Psoas muscle (tissue), 8 donors: ENCODE results near the gene SERAC1. TPM values are rescaled to one million over a fixed set of nuclear protein-coding genes. Genes with fewer than 3 reads are reported as not detected.

Experiments
- ATAC-seq, 4 donors: fragments of 200-7000 bp; cut with Tn5 transposase; one replicate each; pipeline ENCODE4 v1.9.1; 2020; ENCODE audit warnings: moderate library complexity in 3 of 4, mild to moderate bottlenecking in 2 of 4
- DNase-seq, 2 donors: peaks; one replicate each; pipeline ENCODE4 v3.0.0-alpha.2; 2020
- H3K27ac ChIP-seq: fragments of 200-600 bp; one replicate; pipeline ENCODE4 v1.8.0; 2022
- H3K27me3 ChIP-seq, 3 donors: fragments of 200-600 bp in 1 of 3; one replicate each; pipeline versions ENCODE4 v1.6.1 to v1.8.0; 2013 to 2022; ENCODE audit warnings: low read length in 2 of 3, mild to moderate bottlenecking in 2 of 3, moderate library complexity in 1 of 3; ENCODE audit not compliant: insufficient read depth in 3 of 3
- H3K36me3 ChIP-seq, 2 donors: fragments of 200-600 bp in 1 of 2; one replicate each; pipeline versions ENCODE4 v1.6.1 to v1.8.0; 2013 to 2022; ENCODE audit warnings: low read depth in 1 of 2, mild to moderate bottlenecking in 1 of 2, moderate library complexity in 1 of 2; ENCODE audit not compliant: insufficient read depth in 1 of 2
- H3K4me1 ChIP-seq: fragments of 200-600 bp; one replicate; pipeline ENCODE4 v1.8.0; 2022
- H3K4me3 ChIP-seq: fragments of 200-600 bp; one replicate; pipeline ENCODE4 v1.8.0; 2022; ENCODE audit warnings: mild to moderate bottlenecking
- H3K9me3 ChIP-seq: fragments of 200-600 bp; one replicate; pipeline ENCODE4 v1.8.0; 2022
- WGBS, 3 donors: extraction: QIAGEN DNeasy Blood & Tissue Kit; methylation state at CpG; one replicate each; pipeline versions ENCODE4 v1.1.6 to v1.1.7; 2013; 5-methylcytosine and 5-hydroxymethylcytosine counted together
- intact Hi-C, 2 donors: fragments of 100-400 bp; cut with DNase I; formaldehyde crosslinking; loops; one replicate each; pipeline versions ENCODE4 v1.11.0 to v1.14.2; 2022
- polyA plus RNA-seq, 3 donors: library from polyadenylated mRNA; stranded (reverse); fragments of 200-250 nt; gene quantifications; one replicate each; pipeline ENCODE4 v1.2.3, GENCODE V29; 2013
- total RNA-seq, 4 donors: library from RNA; stranded (reverse); fragmentation: NEBNext Ultra II Directional in 2 of 4; extraction: Animal tissue kit (Norgen Biotek cat#: 25700) in 2 of 4; gene quantifications; one replicate each; pipeline versions ENCODE4 v1.2.1 to v1.2.4, GENCODE V29; 2021 to 2023
- TF ChIP-seq, protein P1 (sequence below): fragments of 200-600 bp; IDR thresholded peaks from one replicate; pipeline ENCODE4 v1.8.0; 2022; ENCODE audit warnings: antibody characterized with exemption
- donor health status: healthy with polysubstance abuse.
- donor health status: DM: no; HTN: no; CAD: no; lungs with moderate emphysema.
- donor health status: Bipolar disorder and iron deficiency.
- donor health status: healthy.
- donor health status: DM: yes; HTN: yes; CAD: no.
- donor health status: DM: no; HTN: no; CAD: no.
- donor health status: DM: no; HTN: no; CAD: no.
- donor health status: DM: yes; HTN: yes; CAD: no.

Gene SERAC1
- total and polyA plus RNA-seq, 7 donors = 3.9 to 11.0 (median 6.5) TPM

DNA sequence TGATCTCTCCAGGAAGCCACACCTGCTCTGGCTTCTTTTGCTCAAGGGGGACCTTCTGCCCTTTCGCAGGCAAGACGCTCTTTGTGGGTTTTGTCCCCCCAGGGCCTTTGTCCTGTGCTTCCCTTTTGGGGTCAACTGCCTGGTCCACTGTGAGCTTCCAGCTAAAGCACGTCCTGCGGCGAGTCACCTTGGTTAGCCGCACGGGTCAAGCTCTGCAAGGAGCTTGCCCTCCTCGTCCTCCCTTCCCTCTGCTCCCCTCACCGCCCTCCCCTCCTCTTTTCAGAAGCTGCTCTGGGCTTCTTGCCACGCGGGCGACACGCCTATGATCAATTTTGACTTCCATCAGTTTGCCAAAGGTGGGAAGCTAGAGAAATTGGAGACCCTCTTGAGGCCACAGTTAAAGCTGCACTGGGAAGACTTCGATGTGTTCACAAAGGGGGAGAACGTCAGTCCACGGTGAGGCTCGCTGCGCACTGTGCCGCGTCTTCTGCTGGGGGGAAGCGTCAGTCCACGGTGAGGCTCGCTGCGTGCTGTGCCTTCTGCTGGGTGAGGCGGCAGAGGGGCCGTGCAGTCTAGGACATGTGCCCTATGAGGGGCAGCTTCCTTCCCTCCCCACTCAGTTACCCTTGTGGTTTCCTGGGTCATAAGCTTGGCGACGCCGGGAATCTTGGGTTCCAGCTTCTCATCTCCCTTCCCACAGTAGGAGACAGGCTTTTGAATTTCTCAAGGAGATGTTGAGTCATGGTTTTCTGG is 106.2 kb downstream of the SERAC1 start:
- Histone ChIP-seq H3K4me1 (peaks cover 32% of the 10 kb centered on the region), H3K36me3 (peaks cover 0 to 27% of the 10 kb centered on the region in 2 donors), H3K4me3 (no peak overlapping the region), H3K27me3 (no peaks in the 10 kb centered on the region), H3K27ac (peak overlapping the region; percentile 82), H3K9me3 (no peaks in the 10 kb centered on the region)
- ATAC-seq = no peak
- no peak for DNase-seq
- TF ChIP-seq, protein P1, sequence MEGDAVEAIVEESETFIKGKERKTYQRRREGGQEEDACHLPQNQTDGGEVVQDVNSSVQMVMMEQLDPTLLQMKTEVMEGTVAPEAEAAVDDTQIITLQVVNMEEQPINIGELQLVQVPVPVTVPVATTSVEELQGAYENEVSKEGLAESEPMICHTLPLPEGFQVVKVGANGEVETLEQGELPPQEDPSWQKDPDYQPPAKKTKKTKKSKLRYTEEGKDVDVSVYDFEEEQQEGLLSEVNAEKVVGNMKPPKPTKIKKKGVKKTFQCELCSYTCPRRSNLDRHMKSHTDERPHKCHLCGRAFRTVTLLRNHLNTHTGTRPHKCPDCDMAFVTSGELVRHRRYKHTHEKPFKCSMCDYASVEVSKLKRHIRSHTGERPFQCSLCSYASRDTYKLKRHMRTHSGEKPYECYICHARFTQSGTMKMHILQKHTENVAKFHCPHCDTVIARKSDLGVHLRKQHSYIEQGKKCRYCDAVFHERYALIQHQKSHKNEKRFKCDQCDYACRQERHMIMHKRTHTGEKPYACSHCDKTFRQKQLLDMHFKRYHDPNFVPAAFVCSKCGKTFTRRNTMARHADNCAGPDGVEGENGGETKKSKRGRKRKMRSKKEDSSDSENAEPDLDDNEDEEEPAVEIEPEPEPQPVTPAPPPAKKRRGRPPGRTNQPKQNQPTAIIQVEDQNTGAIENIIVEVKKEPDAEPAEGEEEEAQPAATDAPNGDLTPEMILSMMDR = no peak
- intact Hi-C loops = no loop called here
- WGBS, 3 donors = 88 to 91% (median 89%) methylated on average over 29 of the region's 29 CpGs

DNA sequence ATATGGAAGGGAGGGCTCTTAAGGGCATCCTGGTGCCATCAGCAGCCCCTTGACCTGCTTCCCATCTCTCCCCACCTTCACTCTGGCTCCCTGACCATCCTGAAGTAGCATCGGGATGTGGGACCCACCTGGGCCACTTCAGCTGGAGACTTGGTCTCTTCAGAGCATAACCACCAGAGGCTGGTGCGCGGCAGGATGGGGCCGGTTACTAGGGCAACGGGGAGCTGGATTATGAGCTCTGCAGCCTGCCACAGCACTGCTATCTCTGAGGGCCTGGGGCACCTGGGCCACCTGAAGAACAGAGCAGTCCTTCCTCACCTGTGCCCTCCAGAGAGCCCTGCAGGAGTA is 106.7 kb downstream of the SERAC1 start:
- no peak overlapping the region for H3K4me3 ChIP-seq
- no peak for DNase-seq
- ATAC-seq = peak in 1 of 4 donors; percentile 1
- TF ChIP-seq, protein P1 = no peak
- H3K27me3 ChIP-seq = no peaks in the 10 kb centered on the region
- intact Hi-C loops = no loop called here
- WGBS, 3 donors = 60 to 86% (median 67%) methylated on average over 5 of the region's 5 CpGs
- peaks cover 0 to 22% of the 10 kb centered on the region in 2 donors for H3K36me3 ChIP-seq
- H3K9me3 ChIP-seq = no peaks in the 10 kb centered on the region
- H3K27ac ChIP-seq = peak overlapping the region; percentile 82
- peaks cover 32% of the 10 kb centered on the region for H3K4me1 ChIP-seq

DNA sequence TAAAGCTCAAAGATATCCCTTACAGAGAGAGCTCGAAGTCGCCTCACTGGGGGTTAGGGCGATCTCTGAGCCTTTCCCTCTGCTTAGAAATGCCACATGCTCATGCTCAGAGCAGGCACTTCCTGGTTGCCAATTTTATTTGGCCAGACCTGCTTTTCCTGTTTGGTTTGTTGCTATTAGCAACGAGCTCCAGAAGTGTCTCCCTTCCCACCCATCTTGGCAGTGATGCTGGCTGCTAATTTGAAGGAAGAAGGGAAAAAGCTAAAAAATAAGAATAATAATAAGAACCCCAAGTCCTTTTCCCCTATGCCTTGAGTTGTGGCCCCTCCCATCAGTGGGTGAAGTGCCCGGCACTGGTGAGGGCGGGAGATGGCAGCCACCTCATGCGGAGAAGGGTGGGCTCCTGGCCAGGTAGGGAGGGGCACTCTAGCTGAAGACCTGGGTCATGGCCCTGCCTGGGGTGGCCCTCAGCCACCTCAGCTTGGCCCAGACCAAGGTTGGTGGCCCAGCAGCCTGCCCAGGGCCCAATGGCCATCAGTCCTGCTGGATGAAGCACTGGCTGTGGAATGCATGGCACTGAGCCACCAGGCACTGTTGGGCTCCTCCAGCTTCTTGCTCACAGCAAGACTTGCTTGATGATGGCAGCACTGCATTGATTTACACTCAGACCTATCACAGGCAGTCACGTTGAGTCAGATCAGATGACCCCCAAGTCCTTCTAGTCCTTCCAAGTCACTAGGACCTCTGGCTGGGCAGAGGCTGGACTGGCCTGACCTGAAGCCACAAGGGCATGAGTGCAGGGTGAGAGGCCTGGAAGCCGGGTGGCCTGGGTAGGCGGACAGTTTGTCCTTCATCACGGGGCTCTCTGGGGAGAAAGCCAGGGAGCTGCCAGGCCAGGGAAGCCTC is 107.4 kb downstream of the SERAC1 start:
- no peaks in the 10 kb centered on the region for H3K9me3 ChIP-seq
- H3K27me3 ChIP-seq = no peaks in the 10 kb centered on the region
- intact Hi-C loops = no loop called here
- TF ChIP-seq, protein P1 = no peak
- DNase-seq (peak; percentile 92 to 98), ATAC-seq (peak; percentile 92 to 95 (median 93))
- WGBS, 3 donors = 10 to 26% (median 15%) methylated on average over 11 of the region's 11 CpGs
- H3K4me3 ChIP-seq = no peak overlapping the region
- peaks cover 0 to 18% of the 10 kb centered on the region in 2 donors for H3K36me3 ChIP-seq
- peaks cover 31% of the 10 kb centered on the region for H3K4me1 ChIP-seq
- H3K27ac ChIP-seq = peak overlapping the region; percentile 82

Other genes with a start within 250 kb of the SERAC1 start
- gene SYNJ2, start 186.4 kb downstream of the SERAC1 start, total RNA-seq = 10 to 100 TPM in 2 of 4 donors, 1 to 10 TPM in 2; 2.6 to 30.2 (median 12.4) TPM
- 1 to 10 TPM; 3.2 to 8.1 (median 6.1) TPM for gene SYNJ2, start 186.4 kb downstream of the SERAC1 start, polyA plus RNA-seq
- gene GTF2H5, start 88 bp upstream of the SERAC1 start, total RNA-seq = 10 to 100 TPM; 22.4 to 36.4 (median 29.0) TPM
- 1 to 10 TPM; 7.1 to 7.7 (median 7.6) TPM for gene GTF2H5, start 88 bp upstream of the SERAC1 start, polyA plus RNA-seq
- gene TULP4, start 144.2 kb upstream of the SERAC1 start, total RNA-seq = 100 to 1,000 TPM in 1 of 4 donors, 10 to 100 TPM in 3; 63.2 to 103 (median 78.3) TPM
- 10 to 100 TPM in 1 of 3 donors, 1 to 10 TPM in 2; 2.2 to 23.2 (median 3.7) TPM for gene TULP4, start 144.2 kb upstream of the SERAC1 start, polyA plus RNA-seq